GM23248 (cell line): ENCODE data around the gene GALK2. TPM values are rescaled to one million over a fixed set of nuclear protein-coding genes. Genes with fewer than 3 reads are reported as not detected.
A peak's percentile ranks its signal among the peaks of the same experiment; 100 is the strongest.

Source experiments
- DNase-seq: peaks from one replicate; pipeline ENCODE4 v3.0.0-alpha.2; 2015
- H2AFZ ChIP-seq: fragments of 200-600 bp; sonication (generic); 2 replicates; pipeline ENCODE4 v1.6.1; 2016; ENCODE audit warnings: antibody characterized with exemption
- H3F3A ChIP-seq: fragments of 200-600 bp; sonication (generic); 2 replicates; pipeline ENCODE4 v1.6.1; 2016; ENCODE audit warnings: mild to moderate bottlenecking, antibody characterized with exemption, mixed run types; ENCODE audit not compliant: insufficient read depth
- H3K27ac ChIP-seq: fragments of 200-600 bp; sonication (generic); 2 replicates; pipeline ENCODE4 v1.5.1; 2016; ENCODE audit warnings: mild to moderate bottlenecking
- H3K27me3 ChIP-seq: fragments of 200-600 bp; sonication (generic); replicated peaks from 2 replicates; pipeline ENCODE4 v1.6.1; 2016; ENCODE audit warnings: mild to moderate bottlenecking; ENCODE audit not compliant: insufficient read depth
- H3K36me3 ChIP-seq: fragments of 200-600 bp; sonication (generic); 2 replicates; pipeline ENCODE4 v1.6.1; 2016; ENCODE audit warnings: low read depth, mild to moderate bottlenecking
- H3K4me1 ChIP-seq: fragments of 200-600 bp; sonication (generic); 2 replicates; pipeline ENCODE4 v1.6.1; 2016; ENCODE audit warnings: mild to moderate bottlenecking; ENCODE audit not compliant: insufficient read depth
- H3K4me2 ChIP-seq: fragments of 200-600 bp; sonication (generic); one replicate; pipeline ENCODE4 v1.6.1; 2016; ENCODE audit warnings: mild to moderate bottlenecking; ENCODE audit not compliant: unreplicated experiment
- H3K4me3 ChIP-seq: fragments of 200-600 bp; sonication (generic); 2 replicates; pipeline ENCODE4 v1.5.1; 2016; ENCODE audit warnings: mild to moderate bottlenecking
- H3K79me2 ChIP-seq: fragments of 200-600 bp; sonication (generic); 2 replicates; pipeline ENCODE4 v1.6.1; 2016; ENCODE audit warnings: mild to moderate bottlenecking; ENCODE audit not compliant: insufficient read depth
- H3K9ac ChIP-seq: fragments of 200-600 bp; sonication (generic); 2 replicates; pipeline ENCODE4 v1.6.1; 2016; ENCODE audit warnings: mild to moderate bottlenecking
- H3K9me2 ChIP-seq: fragments of 200-600 bp; sonication (generic); 2 replicates; pipeline ENCODE4 v1.6.1; 2016; ENCODE audit warnings: mixed run types, mild to moderate bottlenecking, moderate library complexity; ENCODE audit not compliant: insufficient read depth
- H3K9me3 ChIP-seq: fragments of 200-600 bp; sonication (generic); one replicate; pipeline ENCODE4 v1.6.1; 2017; ENCODE audit warnings: low read depth
- H4K20me1 ChIP-seq: fragments of 200-600 bp; sonication (generic); 2 replicates; pipeline ENCODE4 v1.6.0; 2016; ENCODE audit not compliant: insufficient read depth
- EZH2 ChIP-seq: fragments of 200-600 bp; sonication (generic); IDR thresholded peaks from 2 replicates; pipeline ENCODE4 v1.6.1; 2018; ENCODE audit warnings: antibody characterized with exemption, mild to moderate bottlenecking; ENCODE audit not compliant: insufficient read depth, poor library complexity, severe bottlenecking
- EZH2phosphoT487 ChIP-seq: fragments of 200-600 bp; sonication (generic); IDR thresholded peaks from 2 replicates; pipeline ENCODE4 v1.6.1; 2018; ENCODE audit warnings: antibody characterized with exemption, moderate library complexity, mild to moderate bottlenecking, low read depth; ENCODE audit not compliant: insufficient read depth
- WGBS, 2 experiments: methylation state at CpG; one replicate each; pipeline ENCODE4 v1.1.6; 2015 to 2017; ENCODE audit warnings: low lambda C conversion rate in 2 of 2, low coverage in 1 of 2; ENCODE audit errors: missing lambda C conversion rate in 2 of 2; 5-methylcytosine and 5-hydroxymethylcytosine counted together
- in situ Hi-C: fragments of 300-500 bp; cut with MboI; formaldehyde crosslinking; loops from 2 replicates; pipeline ENCODE4 v1.15.0; 2020
- polyA plus RNA-seq: library from polyadenylated mRNA; unstranded; fragments of >200 nt; fragmentation: Nextera tagmentation; extraction: Ambion mirVana; gene quantifications from 2 replicates; pipeline ENCODE4 v1.2.1, GENCODE V29; 2016
- total RNA-seq: library from RNA; depleted of rRNA; stranded (reverse); fragments of >200 nt; shearing (Covaris generic); gene quantifications from 2 replicates; pipeline ENCODE4 v1.2.3, GENCODE V29; 2014

Gene GALK2
- total and polyA plus RNA-seq, 2 experiments from 2014 or later: 19.7 to 31.8 TPM

DNA sequence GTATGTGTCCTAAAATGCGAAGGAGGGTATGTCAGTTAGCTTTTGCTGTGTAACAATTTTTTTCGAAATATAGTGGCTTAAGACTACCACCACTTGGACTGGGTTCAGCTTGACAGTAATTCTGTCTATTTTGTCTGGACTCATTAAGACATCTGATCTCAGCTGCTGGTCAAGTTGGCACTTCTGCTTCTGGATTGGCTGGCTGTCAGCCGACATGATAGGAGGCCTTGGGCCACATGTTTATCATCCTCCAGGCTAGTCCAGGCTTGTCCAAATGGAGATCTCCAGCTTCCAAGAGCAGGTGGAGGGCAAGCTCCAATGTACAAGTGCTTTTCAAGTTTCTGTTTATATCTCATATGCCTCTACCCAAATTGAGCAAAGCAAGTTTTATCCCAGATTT lies 95.9 kb downstream of the GALK2 start:
- no peak overlapping the region for H3K9ac ChIP-seq
- peaks cover 11% of the 10 kb centered on the region; the same call in 1 of the 2 replicates for H3F3A ChIP-seq
- in situ Hi-C loops: no loop called here
- DNase-seq: no peak
- peaks cover 13% of the 10 kb centered on the region for H3K4me1 ChIP-seq
- no peaks in the 10 kb centered on the region for H3K27me3 ChIP-seq
- H3K9me3 ChIP-seq: no peaks in the 10 kb centered on the region
- no peak overlapping the region for H3K27ac ChIP-seq
- H3K4me2 ChIP-seq: no peak overlapping the region
- H3K36me3 ChIP-seq: no peaks in the 10 kb centered on the region
- no peaks in the 10 kb centered on the region for H3K9me2 ChIP-seq
- peaks cover 9% of the 10 kb centered on the region for H3K79me2 ChIP-seq
- no peaks in the 10 kb centered on the region for H4K20me1 ChIP-seq
- WGBS, 2 experiments: 95 to 97% methylated on average over 3 of the region's 3 CpGs
- H3K4me3 ChIP-seq: no peak overlapping the region
- no peak overlapping the region for H2AFZ ChIP-seq
- TF ChIP-seq EZH2 (no peak), EZH2phosphoT487 (no peak)

DNA sequence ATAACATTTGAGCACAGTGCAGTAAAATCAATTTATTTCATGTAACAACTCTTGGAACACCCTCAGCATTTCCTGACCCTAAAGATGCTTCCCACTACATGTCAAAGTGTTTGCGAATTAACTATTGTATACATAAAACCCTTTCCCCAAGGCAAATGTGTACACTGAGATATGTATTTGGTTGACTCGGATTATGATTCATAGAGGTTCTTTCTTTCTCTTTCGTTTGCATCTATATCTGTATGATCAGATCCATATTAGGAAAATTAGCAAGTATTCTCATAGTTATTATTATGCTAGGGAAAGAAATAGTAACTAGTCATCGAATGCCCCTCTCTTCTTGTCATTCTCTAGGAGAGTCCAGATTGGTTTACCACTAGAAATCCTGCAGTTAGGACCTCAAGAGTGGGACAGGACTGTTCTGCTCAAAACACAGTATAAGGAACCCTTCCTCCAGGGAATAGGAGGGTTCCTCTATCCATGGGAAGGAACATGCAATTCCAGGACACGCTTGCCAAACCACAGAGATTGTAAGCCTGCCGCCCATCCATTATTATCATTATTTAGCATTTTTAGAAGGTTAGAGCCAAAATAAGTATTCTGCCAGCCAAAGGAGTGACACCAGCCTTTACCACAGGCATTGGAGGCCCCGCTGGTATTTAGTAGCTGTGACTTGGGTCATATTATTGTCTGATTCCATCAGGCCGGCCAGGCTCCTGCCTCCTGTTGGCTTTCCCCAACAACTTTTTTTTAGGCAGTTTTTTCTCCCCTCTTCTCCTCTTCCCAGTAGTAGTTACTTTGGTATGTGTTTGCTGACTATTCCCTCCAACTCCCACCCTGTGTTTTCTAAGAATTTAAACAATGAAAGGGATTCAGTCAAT lies 100.7 kb downstream of the GALK2 start:
- H2AFZ ChIP-seq: 0 out of 2 replicates have a peak overlapping the region, but pooled peaks have one; percentile 2
- peak overlapping the region; percentile 60 for H3K4me2 ChIP-seq
- no peaks in the 10 kb centered on the region for H3K36me3 ChIP-seq
- no peaks in the 10 kb centered on the region for H4K20me1 ChIP-seq
- H3K27ac ChIP-seq: peak overlapping the region; percentile 77
- peaks cover 6% of the 10 kb centered on the region for H3K79me2 ChIP-seq
- peak overlapping the region; percentile 29; the same call in 1 of the 2 replicates for H3K9ac ChIP-seq
- no peak for TF ChIP-seq EZH2
- TF ChIP-seq EZH2phosphoT487: no peak
- H3K4me3 ChIP-seq: peak overlapping the region; percentile 30
- no peaks in the 10 kb centered on the region for H3K27me3 ChIP-seq
- DNase-seq: peak; percentile 76
- 30 to 31% methylated on average over 8 of the region's 8 CpGs for WGBS, 2 experiments
- peaks cover 49% of the 10 kb centered on the region for H3K4me1 ChIP-seq
- in situ Hi-C loops: no loop called here
- H3K9me3 ChIP-seq: no peaks in the 10 kb centered on the region
- no peaks in the 10 kb centered on the region for H3K9me2 ChIP-seq
- H3F3A ChIP-seq: peaks cover 38% of the 10 kb centered on the region

DNA sequence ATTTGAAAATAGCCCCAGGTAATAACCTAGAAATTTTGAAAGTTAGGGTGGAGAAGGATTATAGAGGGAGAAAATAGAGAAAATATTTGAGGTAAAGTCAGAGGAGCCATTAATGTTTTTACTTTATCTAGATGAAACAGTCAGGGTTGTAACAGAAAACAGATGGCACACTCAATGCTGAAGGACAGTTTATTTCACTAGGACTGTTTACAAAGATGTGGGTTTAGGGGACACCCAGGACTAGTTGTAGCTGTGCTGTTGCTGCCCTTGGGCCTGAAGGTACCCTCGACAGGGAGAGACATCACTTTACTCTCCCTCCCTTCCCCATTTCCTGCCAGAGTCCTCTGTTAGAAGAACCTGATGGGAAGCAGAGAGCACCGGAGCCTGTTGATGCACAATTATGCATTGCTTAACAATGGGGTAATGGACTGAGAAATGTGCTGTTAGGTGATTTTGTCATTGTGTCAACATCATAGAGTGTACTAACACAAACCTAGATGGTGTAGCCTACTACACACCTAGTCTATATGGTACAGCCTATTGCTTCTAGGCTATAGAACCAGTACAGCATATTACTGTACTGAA lies 103.8 kb downstream of the GALK2 start:
- Histone ChIP-seq H3K36me3 (no peaks in the 10 kb centered on the region), H3K9me3 (no peaks in the 10 kb centered on the region), H3F3A (peaks cover 38% of the 10 kb centered on the region), H3K79me2 (no peaks in the 10 kb centered on the region), H3K9ac (no peak overlapping the region), H2AFZ (no peak overlapping the region), H3K4me1 (peaks cover 49% of the 10 kb centered on the region), H3K4me3 (no peak overlapping the region), H4K20me1 (no peaks in the 10 kb centered on the region), H3K4me2 (peak overlapping the region; percentile 13), H3K27me3 (no peaks in the 10 kb centered on the region), H3K27ac (peak overlapping the region; percentile 17; the same call in 1 of the 2 replicates), H3K9me2 (no peaks in the 10 kb centered on the region)
- no peak for TF ChIP-seq EZH2
- no peak for TF ChIP-seq EZH2phosphoT487
- in situ Hi-C loops: no loop called here
- 77 to 78% methylated on average over 2 of the region's 2 CpGs for WGBS, 2 experiments
- DNase-seq: peak; percentile 33

DNA sequence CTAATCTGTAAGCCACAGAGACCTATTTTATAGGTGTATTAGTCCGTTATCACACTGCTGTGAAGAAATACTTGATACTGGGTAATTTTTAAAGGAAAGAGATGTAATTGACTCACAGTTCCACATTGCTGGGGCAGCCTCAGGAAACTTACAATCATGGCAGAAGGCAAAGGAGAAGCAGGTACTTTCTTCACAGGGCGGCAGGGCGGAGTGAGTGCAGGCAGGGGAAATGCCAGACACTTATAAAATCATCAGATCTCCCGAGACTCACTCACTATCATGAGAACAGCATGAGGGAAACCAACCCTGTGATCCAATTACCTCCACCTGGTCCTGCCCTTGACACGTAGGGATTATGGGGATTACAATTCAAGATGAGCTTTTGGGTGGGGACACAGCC lies 108.7 kb downstream of the GALK2 start:
- no peak overlapping the region for H3K9ac ChIP-seq
- WGBS, 2 experiments: 91 to 94% methylated on average over 5 of the region's 5 CpGs
- TF ChIP-seq EZH2 (no peak), EZH2phosphoT487 (no peak)
- no peaks in the 10 kb centered on the region for H3K9me2 ChIP-seq
- no peaks in the 10 kb centered on the region for H3K9me3 ChIP-seq
- H3K79me2 ChIP-seq: peaks cover 5% of the 10 kb centered on the region; the same call in 1 of the 2 replicates
- no peaks in the 10 kb centered on the region for H4K20me1 ChIP-seq
- no peaks in the 10 kb centered on the region for H3K36me3 ChIP-seq
- peaks cover 37% of the 10 kb centered on the region for H3K4me1 ChIP-seq
- H3K4me3 ChIP-seq: no peak overlapping the region
- in situ Hi-C loops: no loop called here
- H3K27me3 ChIP-seq: no peaks in the 10 kb centered on the region
- H3K4me2 ChIP-seq: no peak overlapping the region
- H2AFZ ChIP-seq: no peak overlapping the region
- no peak overlapping the region for H3K27ac ChIP-seq
- no peak for DNase-seq
- peaks cover 28% of the 10 kb centered on the region for H3F3A ChIP-seq
